HG03060 (cell line): ENCODE data around the gene TCEANC.
A peak's percentile ranks its signal among the peaks of the same experiment; 100 is the strongest.
"Not testable (repeated sequence)": the region's sequence is repeated elsewhere in the genome, so short reads cannot be mapped to it uniquely, and the experiment has no call there.

Source experiments
- ATAC-seq: cut with Tn5 transposase; IDR thresholded peaks from one replicate; pipeline ENCODE4 v1.9.1; 2021; ENCODE audit warnings: low read depth, moderate number of reproducible peaks; ENCODE audit not compliant: unreplicated experiment

The TCEANC gene

GRCh38 chrX:13655674-13656073 is 2.7 kb downstream of the TCEANC start:
- ATAC-seq, result no peak

- no peak for ATAC-seq
Observed at GRCh38 chrX:13658602-13659001, 5.7 kb downstream of the TCEANC start.

GRCh38 chrX:13659063-13659462 is 6.1 kb downstream of the TCEANC start:
- no peak for ATAC-seq

GRCh38 chrX:13661735-13662288 is 8.9 kb downstream of the TCEANC start:
- ATAC-seq, result no peak

- no peak for ATAC-seq
Observed at GRCh38 chrX:13662355-13662791, 9.4 kb downstream of the TCEANC start.

GRCh38 chrX:13664020-13664419 is 11.1 kb downstream of the TCEANC start:
- ATAC-seq, result no peak

GRCh38 chrX:13666836-13667235 is 13.9 kb downstream of the TCEANC start:
- ATAC-seq, result no peak

GRCh38 chrX:13667919-13668318 is 15.0 kb downstream of the TCEANC start:
- ATAC-seq, result no peak

GRCh38 chrX:13669246-13669737 is 16.4 kb downstream of the TCEANC start:
- ATAC-seq, result peak; percentile 74

GRCh38 chrX:13669755-13670154 is 16.8 kb downstream of the TCEANC start:
- ATAC-seq, result not testable (repeated sequence)

- no peak for ATAC-seq
Observed at GRCh38 chrX:13670197-13670596, 17.3 kb downstream of the TCEANC start.

DNA sequence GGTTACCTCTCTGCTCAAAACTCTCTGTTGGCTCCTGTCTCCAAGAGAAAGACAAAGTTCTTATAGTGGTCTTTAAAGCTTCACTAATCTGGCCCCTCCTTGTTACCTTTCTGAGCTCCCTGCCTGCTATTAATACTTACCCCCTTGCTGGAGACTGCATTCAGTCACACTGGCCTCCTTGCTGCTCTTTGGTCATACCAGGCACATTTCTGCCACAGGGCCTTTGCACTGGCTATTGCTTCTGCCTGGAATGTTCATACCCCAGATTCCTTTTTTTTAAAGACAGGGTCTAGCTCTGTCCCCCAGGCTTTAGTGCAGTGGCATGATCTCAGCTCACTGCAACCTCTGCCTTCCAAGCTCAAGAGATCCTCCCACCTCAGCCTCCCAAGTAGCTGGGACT is 20.1 kb downstream of the TCEANC start:
- ATAC-seq, result no peak

- ATAC-seq, result no peak
Observed at GRCh38 chrX:13676885-13677284, 23.9 kb downstream of the TCEANC start.

GRCh38 chrX:13679700-13680099 is 26.8 kb downstream of the TCEANC start:
- ATAC-seq, result not testable (repeated sequence)

DNA sequence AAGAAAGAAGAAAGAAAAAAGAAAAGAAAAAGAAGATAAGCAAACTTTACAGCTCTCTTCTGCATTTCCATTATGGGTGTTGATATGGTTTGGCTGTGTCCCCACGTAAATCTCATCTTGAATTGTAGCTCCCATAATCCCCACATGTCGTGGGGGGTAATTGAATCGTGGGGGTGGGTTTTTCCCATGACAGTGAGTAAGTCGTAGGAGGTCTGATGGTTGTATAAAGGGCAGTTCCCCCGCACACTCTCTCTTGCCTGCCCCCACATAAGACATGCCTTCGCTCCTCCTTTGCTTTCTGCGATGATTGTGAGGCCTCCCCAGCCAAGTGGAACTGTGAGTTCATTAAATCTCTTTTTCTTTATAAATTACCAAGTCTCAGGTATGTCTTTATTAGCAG is 28.7 kb downstream of the TCEANC start:
- ATAC-seq, result no peak

- ATAC-seq, result no peak
Observed at GRCh38 chrX:13684361-13684760, 31.4 kb downstream of the TCEANC start.

GRCh38 chrX:13685126-13685763 is 32.3 kb downstream of the TCEANC start:
- ATAC-seq, result no peak

- ATAC-seq, result no peak
Observed at GRCh38 chrX:13687203-13687602, 34.3 kb downstream of the TCEANC start.

DNA sequence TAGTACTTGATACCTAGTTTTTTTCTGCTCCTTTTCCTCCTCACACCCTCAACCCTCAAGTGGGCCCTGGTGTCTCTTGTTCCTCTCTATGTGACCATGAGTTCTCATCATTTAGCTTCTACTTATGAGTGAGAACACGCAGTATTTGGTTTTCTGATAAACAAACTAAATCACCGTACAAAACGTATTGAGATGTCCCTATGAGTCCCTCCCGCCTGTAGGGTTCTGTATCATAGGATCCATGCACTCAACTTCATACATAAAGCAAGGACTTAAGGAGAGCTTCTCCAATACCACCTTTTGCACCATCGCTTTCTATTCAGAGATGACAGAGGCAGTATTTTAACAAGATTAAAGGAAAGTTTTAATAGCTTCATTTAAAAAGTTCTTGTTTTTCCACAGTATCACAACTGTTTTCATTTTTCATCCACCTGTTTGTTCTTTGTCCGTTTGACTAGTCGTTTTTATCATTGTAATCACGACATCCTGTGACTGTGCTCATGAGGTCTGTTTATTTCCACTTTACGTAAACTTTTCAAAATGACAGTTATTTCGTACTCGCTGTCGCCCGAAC is 35.5 kb downstream of the TCEANC start:
- ATAC-seq, result no peak

- no peak for ATAC-seq
Observed at GRCh38 chrX:13688958-13689740, 36.2 kb downstream of the TCEANC start, which contains the start of gene RAB9A. RAB9A (plus strand) TSS chrX:13689128; CDS start chrX:13708747, 19,619 bp downstream.

GRCh38 chrX:13689741-13690211 is 36.8 kb downstream of the TCEANC start:
- ATAC-seq, result no peak
